HepG2 (cell line): ENCODE measurements around the gene PIP4K2C. TPM values are rescaled to one million over a fixed set of nuclear protein-coding genes. Genes with fewer than 3 reads are reported as not detected.
A peak's percentile ranks its signal among the peaks of the same experiment; 100 is the strongest.

Experiments used
- ATAC-seq: fragments of 200-7000 bp; cut with Tn5 transposase; 3 replicates; pipeline ENCODE4 v1.9.1; 2020; ENCODE audit warnings: mild to moderate bottlenecking, moderate library complexity
- BruUV-seq: library from RNA; stranded (reverse); fragments of 400-500 nt; replicated peaks from 2 replicates; lab custom pipeline; 2021; lab: Mats Ljungman, UMichigan
- CTCF ChIA-PET: fragments of 300-600 bp; formaldehyde crosslinking; extraction: SDS; loops from one replicate; lab custom pipeline; 2021; ENCODE audit warnings: low total read pairs, inconsistent platforms, low intra/inter-chr PET ratio; lab: Yijun Ruan, JAX
- POLR2A ChIA-PET: fragments of 350-600 bp; sonication (Branson Sonifier 250); formaldehyde crosslinking; loops from one replicate; lab custom pipeline; 2020; ENCODE audit warnings: antibody characterized with exemption, inconsistent platforms; lab: Yijun Ruan, JAX
- DNase-seq: peaks from one replicate; pipeline ENCODE4 v3.0.0-alpha.2; 2015; ENCODE audit warnings: low spot score
- FAIRE-seq: peaks from 3 replicates; lab custom pipeline; 2011; peaks lifted over from hg19 to GRCh38; lab: Jason Lieb, UNC
- H2AFZ ChIP-seq: one replicate; pipeline ENCODE4 v1.6.1; 2011; ENCODE audit warnings: low read length, inconsistent platforms
- H3K27ac ChIP-seq: fragments of 300-600 bp; 3 replicates; pipeline ENCODE4 v1.8.0; 2011; ENCODE audit warnings: mixed run types, mild to moderate bottlenecking, mixed read lengths, low read length, inconsistent platforms; ENCODE audit not compliant: insufficient read depth; ENCODE audit errors: extremely low read length
- H3K27me3 ChIP-seq, 2 experiments: fragments of 200-600 bp in 1 of 2; 2 replicates in 1 of 2; 3 replicates in 1 of 2; pipeline versions ENCODE4 v1.6.0 to v1.8.0; 2011; ENCODE audit warnings: low read length in 2 of 2, mild to moderate bottlenecking in 2 of 2, moderate library complexity in 2 of 2, inconsistent platforms in 1 of 2; ENCODE audit not compliant: insufficient read depth in 2 of 2, control insufficient read depth in 1 of 2
- H3K36me3 ChIP-seq, 2 experiments: fragments of 200-600 bp in 1 of 2; replicated peaks in 1 of 2; 2 replicates in 1 of 2; 3 replicates in 1 of 2; pipeline versions ENCODE4 v1.5.1 to v1.8.0; 2011; ENCODE audit warnings: low read length in 2 of 2, inconsistent platforms in 1 of 2; ENCODE audit not compliant: insufficient read depth in 2 of 2, control insufficient read depth in 1 of 2
- H3K4me1 ChIP-seq: 2 replicates; pipeline ENCODE4 v1.5.1; 2012; ENCODE audit warnings: low read length, inconsistent platforms; ENCODE audit not compliant: insufficient read depth
- H3K4me2 ChIP-seq: 2 replicates; pipeline ENCODE4 v1.6.0; 2011; ENCODE audit warnings: low read depth, low read length, inconsistent platforms
- H3K4me3 ChIP-seq, 3 experiments: fragments of 200-600 bp in 1 of 3; sonication (generic), shearing (Covaris generic) in 1 of 3; replicated peaks in 1 of 3; 2 replicates each; pipeline ENCODE4 v1.5.1; 2011 to 2016; ENCODE audit warnings: low read length in 3 of 3, inconsistent platforms in 2 of 3, low read depth in 2 of 3, mild to moderate bottlenecking in 2 of 3, control low read depth in 1 of 3, mixed read lengths in 1 of 3; ENCODE audit not compliant: insufficient read depth in 1 of 3
- H3K79me2 ChIP-seq: one replicate; pipeline ENCODE4 v1.6.1; 2011; ENCODE audit warnings: low read length, inconsistent platforms; ENCODE audit not compliant: insufficient read depth
- H3K9ac ChIP-seq: 2 replicates; pipeline ENCODE4 v1.6.0; 2011; ENCODE audit warnings: mild to moderate bottlenecking, low read depth, low read length, inconsistent platforms; ENCODE audit not compliant: insufficient read depth
- H3K9me3 ChIP-seq: 2 replicates; pipeline ENCODE4 v1.5.1; 2012; ENCODE audit warnings: mild to moderate bottlenecking, low read length
- H4K20me1 ChIP-seq: 2 replicates; pipeline ENCODE4 v1.6.0; 2011; ENCODE audit warnings: inconsistent platforms, mild to moderate bottlenecking, low read length, moderate library complexity; ENCODE audit not compliant: insufficient read depth
- BHLHE40 ChIP-seq: IDR thresholded peaks from 2 replicates; pipeline ENCODE4 v1.6.1; 2011; ENCODE audit warnings: low read length, improper control_type of control experiment
- HOXA3 ChIP-seq: sonication (generic); formaldehyde crosslinking; IDR thresholded peaks from 2 replicates; pipeline ENCODE4 v1.5.0; 2020; ENCODE audit warnings: missing genetic modification reagents
- JUN ChIP-seq: sonication (generic); formaldehyde crosslinking; IDR thresholded peaks from 2 replicates; pipeline ENCODE4 v1.4.0; 2020; ENCODE audit warnings: mild to moderate bottlenecking, missing genetic modification reagents
- NFRKB ChIP-seq: fragments of 450-650 bp; IDR thresholded peaks from 2 replicates; pipeline ENCODE4 v1.6.1; 2017
- SKI ChIP-seq: fragments of 450-650 bp; IDR thresholded peaks from one replicate; pipeline ENCODE4 v1.6.1; 2018; ENCODE audit warnings: mild to moderate bottlenecking; ENCODE audit not compliant: partially characterized antibody
- SMARCE1 ChIP-seq: fragments of 450-650 bp; IDR thresholded peaks from 2 replicates; pipeline ENCODE4 v1.6.1; 2017; ENCODE audit warnings: borderline replicate concordance
- TAF1 ChIP-seq: sonication (generic); formaldehyde crosslinking; IDR thresholded peaks from 2 replicates; pipeline ENCODE4 v1.4.0; 2020; ENCODE audit warnings: missing genetic modification reagents
- whole genome bisulfite sequencing: methylation state at CpG from one replicate; pipeline ENCODE4 v1.1.6; 2017; ENCODE audit warnings: low lambda C conversion rate; 5-methylcytosine and 5-hydroxymethylcytosine counted together
- in situ Hi-C: cut with HindIII; loops from 2 replicates; pipeline ENCODE4 v1.10.0; 2017; ENCODE audit warnings: low pct_unique_long_range_greater_than_20kb; ENCODE audit not compliant: extremely low pct_ligation_motif_present
- intact Hi-C: fragments of 100-400 bp; cut with micrococcal nuclease; formaldehyde crosslinking; loops from one replicate; pipeline ENCODE4 v1.10.0; 2022; ENCODE audit not compliant: unreplicated experiment
- polyA plus RNA-seq, 8 experiments: library from polyadenylated mRNA; depleted of rRNA in 3 of 8; stranded (reverse) in 7 of 8; unstranded in 1 of 8; fragments of >200 nt; fragmentation: Illumina TruSeq in 4 of 8; extraction: Trizol in 4 of 8; gene quantifications; 2 replicates each; pipeline versions ENCODE4 v1.2.1 to v1.2.3, GENCODE V29; 2011 to 2016; ENCODE audit warnings: low read depth in 4 of 8, missing spikeins in 1 of 8, mixed read lengths in 1 of 8; ENCODE audit not compliant: insufficient read depth in 1 of 8
- total RNA-seq, 5 experiments: library from RNA; depleted of rRNA; stranded (reverse); fragments of >200 nt; fragmentation: Illumina TruSeq; extraction: Trizol; gene quantifications; 2 replicates each; pipeline ENCODE4 v1.2.3, GENCODE V29; 2016; ENCODE audit warnings: low read depth in 1 of 5
- TF ChIP-seq, protein P1 (sequence below): sonication (generic); formaldehyde crosslinking; IDR thresholded peaks from 2 replicates; pipeline ENCODE4 v1.5.1; 2020; ENCODE audit warnings: mild to moderate bottlenecking, missing genetic modification reagents, moderate library complexity
- TF ChIP-seq, protein P2 (sequence below): sonication (generic); formaldehyde crosslinking; IDR thresholded peaks from 2 replicates; pipeline ENCODE4 v1.4.0; 2020; ENCODE audit warnings: mild to moderate bottlenecking, missing genetic modification reagents, borderline replicate concordance
- TF ChIP-seq, protein P3 (sequence below): sonication (generic); formaldehyde crosslinking; IDR thresholded peaks from 2 replicates; pipeline ENCODE4 v1.4.0; 2020; ENCODE audit warnings: mild to moderate bottlenecking, missing genetic modification reagents
- TF ChIP-seq, protein P4 (sequence below): sonication (generic); formaldehyde crosslinking; IDR thresholded peaks from 2 replicates; pipeline ENCODE4 v1.9.0; 2021; ENCODE audit warnings: missing genetic modification reagents, mild to moderate bottlenecking, borderline replicate concordance

Gene PIP4K2C
- total and polyA plus RNA-seq, 2 of the 13 experiments (the other 11 are each of a cell fraction or from before 2014, with no cell fraction given), result 23.3 to 26.4 TPM

DNA sequence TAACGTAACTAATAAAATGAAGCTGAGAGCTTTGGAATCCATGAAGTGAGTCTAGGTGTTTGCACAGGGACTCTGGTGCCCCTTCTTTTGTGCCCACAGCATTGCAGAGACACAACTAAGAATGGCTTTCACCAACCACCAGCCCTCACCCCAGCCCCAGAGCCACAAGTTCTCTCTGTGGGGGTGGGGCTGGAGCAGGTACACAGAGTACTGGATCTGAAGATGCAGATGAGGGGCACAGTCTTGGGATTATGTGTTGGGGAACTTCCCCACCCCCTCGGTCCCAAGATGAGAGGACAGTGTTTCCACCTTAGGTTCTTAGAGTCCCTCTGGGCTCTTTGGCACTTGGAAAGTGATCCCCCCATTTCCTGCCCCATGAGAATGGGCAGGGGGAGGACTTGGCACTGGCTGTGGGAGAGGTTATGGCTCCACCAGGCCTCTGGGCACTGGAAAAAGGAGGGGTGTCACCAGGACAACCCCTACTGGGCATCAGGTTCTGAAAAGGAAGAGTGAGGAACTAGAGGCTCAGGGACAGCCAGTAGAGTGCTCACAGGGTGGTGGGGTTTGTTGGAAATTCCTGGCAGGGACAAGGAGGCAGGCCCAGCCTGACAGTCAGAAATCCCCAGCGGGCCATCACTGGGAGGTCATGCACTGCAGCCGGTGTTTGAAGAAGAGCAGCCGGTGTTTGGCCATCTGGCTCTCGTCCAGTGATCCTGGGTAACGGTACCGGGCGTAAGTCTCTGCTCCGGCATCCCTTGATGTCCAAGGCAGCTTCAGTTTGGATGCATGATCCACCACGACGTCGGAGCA is 35.3 kb downstream of the PIP4K2C start:
- in situ Hi-C loops, result no loop called here
- BruUV-seq, result no TSS peak
- TF ChIP-seq SMARCE1 (no peak), SKI (no peak), HOXA3 (CRISPR knock-in tag) (0 out of 2 replicates have a peak, but pooled peaks have one; percentile 16), TAF1 (no peak), NFRKB (no peak), JUN (CRISPR knock-in tag) (no peak), BHLHE40 (no peak)
- TF ChIP-seq, protein P1, sequence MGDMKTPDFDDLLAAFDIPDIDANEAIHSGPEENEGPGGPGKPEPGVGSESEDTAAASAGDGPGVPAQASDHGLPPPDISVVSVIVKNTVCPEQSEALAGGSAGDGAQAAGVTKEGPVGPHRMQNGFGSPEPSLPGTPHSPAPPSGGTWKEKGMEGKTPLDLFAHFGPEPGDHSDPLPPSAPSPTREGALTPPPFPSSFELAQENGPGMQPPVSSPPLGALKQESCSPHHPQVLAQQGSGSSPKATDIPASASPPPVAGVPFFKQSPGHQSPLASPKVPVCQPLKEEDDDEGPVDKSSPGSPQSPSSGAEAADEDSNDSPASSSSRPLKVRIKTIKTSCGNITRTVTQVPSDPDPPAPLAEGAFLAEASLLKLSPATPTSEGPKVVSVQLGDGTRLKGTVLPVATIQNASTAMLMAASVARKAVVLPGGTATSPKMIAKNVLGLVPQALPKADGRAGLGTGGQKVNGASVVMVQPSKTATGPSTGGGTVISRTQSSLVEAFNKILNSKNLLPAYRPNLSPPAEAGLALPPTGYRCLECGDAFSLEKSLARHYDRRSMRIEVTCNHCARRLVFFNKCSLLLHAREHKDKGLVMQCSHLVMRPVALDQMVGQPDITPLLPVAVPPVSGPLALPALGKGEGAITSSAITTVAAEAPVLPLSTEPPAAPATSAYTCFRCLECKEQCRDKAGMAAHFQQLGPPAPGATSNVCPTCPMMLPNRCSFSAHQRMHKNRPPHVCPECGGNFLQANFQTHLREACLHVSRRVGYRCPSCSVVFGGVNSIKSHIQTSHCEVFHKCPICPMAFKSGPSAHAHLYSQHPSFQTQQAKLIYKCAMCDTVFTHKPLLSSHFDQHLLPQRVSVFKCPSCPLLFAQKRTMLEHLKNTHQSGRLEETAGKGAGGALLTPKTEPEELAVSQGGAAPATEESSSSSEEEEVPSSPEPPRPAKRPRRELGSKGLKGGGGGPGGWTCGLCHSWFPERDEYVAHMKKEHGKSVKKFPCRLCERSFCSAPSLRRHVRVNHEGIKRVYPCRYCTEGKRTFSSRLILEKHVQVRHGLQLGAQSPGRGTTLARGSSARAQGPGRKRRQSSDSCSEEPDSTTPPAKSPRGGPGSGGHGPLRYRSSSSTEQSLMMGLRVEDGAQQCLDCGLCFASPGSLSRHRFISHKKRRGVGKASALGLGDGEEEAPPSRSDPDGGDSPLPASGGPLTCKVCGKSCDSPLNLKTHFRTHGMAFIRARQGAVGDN (CRISPR knock-in tag), result peak; percentile 10; the same call in 1 of the 2 replicates
- TF ChIP-seq, protein P2, sequence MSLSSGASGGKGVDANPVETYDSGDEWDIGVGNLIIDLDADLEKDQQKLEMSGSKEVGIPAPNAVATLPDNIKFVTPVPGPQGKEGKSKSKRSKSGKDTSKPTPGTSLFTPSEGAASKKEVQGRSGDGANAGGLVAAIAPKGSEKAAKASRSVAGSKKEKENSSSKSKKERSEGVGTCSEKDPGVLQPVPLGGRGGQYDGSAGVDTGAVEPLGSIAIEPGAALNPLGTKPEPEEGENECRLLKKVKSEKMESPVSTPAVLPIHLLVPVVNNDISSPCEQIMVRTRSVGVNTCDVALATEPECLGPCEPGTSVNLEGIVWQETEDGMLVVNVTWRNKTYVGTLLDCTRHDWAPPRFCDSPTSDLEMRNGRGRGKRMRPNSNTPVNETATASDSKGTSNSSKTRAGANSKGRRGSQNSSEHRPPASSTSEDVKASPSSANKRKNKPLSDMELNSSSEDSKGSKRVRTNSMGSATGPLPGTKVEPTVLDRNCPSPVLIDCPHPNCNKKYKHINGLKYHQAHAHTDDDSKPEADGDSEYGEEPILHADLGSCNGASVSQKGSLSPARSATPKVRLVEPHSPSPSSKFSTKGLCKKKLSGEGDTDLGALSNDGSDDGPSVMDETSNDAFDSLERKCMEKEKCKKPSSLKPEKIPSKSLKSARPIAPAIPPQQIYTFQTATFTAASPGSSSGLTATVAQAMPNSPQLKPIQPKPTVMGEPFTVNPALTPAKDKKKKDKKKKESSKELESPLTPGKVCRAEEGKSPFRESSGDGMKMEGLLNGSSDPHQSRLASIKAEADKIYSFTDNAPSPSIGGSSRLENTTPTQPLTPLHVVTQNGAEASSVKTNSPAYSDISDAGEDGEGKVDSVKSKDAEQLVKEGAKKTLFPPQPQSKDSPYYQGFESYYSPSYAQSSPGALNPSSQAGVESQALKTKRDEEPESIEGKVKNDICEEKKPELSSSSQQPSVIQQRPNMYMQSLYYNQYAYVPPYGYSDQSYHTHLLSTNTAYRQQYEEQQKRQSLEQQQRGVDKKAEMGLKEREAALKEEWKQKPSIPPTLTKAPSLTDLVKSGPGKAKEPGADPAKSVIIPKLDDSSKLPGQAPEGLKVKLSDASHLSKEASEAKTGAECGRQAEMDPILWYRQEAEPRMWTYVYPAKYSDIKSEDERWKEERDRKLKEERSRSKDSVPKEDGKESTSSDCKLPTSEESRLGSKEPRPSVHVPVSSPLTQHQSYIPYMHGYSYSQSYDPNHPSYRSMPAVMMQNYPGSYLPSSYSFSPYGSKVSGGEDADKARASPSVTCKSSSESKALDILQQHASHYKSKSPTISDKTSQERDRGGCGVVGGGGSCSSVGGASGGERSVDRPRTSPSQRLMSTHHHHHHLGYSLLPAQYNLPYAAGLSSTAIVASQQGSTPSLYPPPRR (CRISPR knock-in tag), result no peak
- TF ChIP-seq, protein P3, sequence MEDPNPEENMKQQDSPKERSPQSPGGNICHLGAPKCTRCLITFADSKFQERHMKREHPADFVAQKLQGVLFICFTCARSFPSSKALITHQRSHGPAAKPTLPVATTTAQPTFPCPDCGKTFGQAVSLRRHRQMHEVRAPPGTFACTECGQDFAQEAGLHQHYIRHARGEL (CRISPR knock-in tag), result no peak
- TF ChIP-seq, protein P4, sequence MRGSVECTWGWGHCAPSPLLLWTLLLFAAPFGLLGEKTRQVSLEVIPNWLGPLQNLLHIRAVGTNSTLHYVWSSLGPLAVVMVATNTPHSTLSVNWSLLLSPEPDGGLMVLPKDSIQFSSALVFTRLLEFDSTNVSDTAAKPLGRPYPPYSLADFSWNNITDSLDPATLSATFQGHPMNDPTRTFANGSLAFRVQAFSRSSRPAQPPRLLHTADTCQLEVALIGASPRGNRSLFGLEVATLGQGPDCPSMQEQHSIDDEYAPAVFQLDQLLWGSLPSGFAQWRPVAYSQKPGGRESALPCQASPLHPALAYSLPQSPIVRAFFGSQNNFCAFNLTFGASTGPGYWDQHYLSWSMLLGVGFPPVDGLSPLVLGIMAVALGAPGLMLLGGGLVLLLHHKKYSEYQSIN (CRISPR knock-in tag), result no peak

More for the DNA sequence above, 35.3 kb downstream of the PIP4K2C start:
- 76% methylated on average over 11 of the region's 13 CpGs for WGBS
- FAIRE-seq, result no peak
- Histone ChIP-seq H3K4me3 (no peak overlapping the region), H3K9ac (no peak overlapping the region), H3K4me1 (peaks cover 29% of the 10 kb centered on the region), H3K79me2 (no peaks in the 10 kb centered on the region), H4K20me1 (no peaks in the 10 kb centered on the region), H3K36me3 (0 out of 5 replicates have a peak, but pooled peaks cover 0 to 3% of the 10 kb centered on the region in 2 experiments), H3K27me3 (peaks cover 3 to 25% of the 10 kb centered on the region in 2 experiments; a peak in 3 of 5 replicates), H3K27ac (no peak overlapping the region), H2AFZ (no peak overlapping the region), H3K9me3 (no peaks in the 10 kb centered on the region), H3K4me2 (no peak overlapping the region)
- no peak for ATAC-seq
- intact Hi-C loops, result no loop called here
- no peak for DNase-seq
- ChIA-PET CTCF (no interaction called here), POLR2A (interaction anchor here (0.9 kb wide), 1 partner anchor 36 kb away, joined by 4 read pairs; the partner anchor contains the start of gene PIP4K2C)
